SHP77 treated with DMSO at 0.1 percent for 48 hours (cell line): Measurements from ENCODE around the gene NTM.

Experiments
- DNase-seq: peaks from one replicate; lab custom pipeline; 2025; lab: John Stamatoyannopoulos, UW

NTM gene

DNA sequence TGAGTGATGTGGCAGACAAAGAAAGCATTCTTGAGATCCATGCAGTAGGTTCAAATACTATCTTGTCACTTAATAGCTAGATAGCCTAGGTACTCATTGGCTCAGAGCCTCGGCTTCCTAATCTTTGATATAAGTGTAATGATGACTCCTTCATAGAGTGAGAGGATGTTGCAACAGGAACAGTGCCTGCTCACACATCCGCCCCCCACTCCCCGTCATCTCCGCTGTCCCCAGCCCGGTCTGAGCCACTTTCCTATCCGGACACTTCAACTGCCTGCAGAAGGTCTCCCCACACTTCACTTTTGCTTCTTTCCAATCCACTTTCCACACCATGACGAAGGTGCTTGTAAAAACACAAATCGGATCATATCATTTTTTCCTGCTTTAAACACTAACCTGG, 128.8 kb downstream of the NTM start:
- DNase-seq = no peak

- DNase-seq = no peak
These were observed 132.6 kb downstream of the NTM start for GRCh38 chr11:131503017-131503416.

GRCh38 chr11:131504199-131504949, 134.0 kb downstream of the NTM start:
- no peak for DNase-seq

DNA sequence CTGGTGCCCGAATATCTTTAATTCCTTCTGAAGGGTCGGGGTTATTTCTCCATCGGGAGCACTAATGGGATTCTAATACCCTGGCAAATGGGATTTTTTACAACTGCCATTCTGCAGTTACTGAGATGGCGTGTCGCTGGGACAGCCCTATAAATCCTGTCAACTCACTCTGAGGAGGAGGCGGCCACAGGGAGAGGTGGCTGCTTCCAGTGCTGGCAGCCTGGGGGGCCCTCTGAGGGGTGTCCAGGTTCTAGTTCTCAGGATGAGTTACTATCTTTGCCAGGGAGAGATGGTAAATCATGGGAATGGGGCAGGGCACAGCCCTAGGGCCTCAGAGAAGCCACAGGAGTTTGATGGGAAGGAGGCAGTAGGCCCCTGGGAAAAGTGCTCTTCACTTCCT, 135.9 kb downstream of the NTM start:
- DNase-seq = no peak

GRCh38 chr11:131510662-131511061, 140.2 kb downstream of the NTM start:
- DNase-seq = no peak

DNA sequence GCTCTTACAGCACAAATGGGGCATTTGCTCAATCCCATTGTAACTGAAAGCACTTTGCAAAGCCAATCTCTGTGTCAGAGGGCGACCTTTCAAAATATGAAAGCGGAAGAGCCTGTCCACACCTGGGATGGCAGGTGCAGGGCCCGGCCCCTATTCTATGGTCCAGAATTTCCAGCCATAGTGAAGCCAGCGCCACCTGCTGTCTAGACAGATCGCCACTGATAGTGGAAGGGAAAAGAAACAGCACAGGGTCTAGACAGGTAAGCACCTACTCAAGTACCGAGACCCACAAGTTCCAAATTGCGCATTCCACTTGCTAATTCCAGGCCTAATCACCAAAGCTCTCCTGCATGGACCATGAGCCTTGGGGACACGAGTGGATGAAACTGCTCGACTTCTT, 141.4 kb downstream of the NTM start:
- no peak for DNase-seq

GRCh38 chr11:131512228-131512627, 141.8 kb downstream of the NTM start:
- no peak for DNase-seq

DNA sequence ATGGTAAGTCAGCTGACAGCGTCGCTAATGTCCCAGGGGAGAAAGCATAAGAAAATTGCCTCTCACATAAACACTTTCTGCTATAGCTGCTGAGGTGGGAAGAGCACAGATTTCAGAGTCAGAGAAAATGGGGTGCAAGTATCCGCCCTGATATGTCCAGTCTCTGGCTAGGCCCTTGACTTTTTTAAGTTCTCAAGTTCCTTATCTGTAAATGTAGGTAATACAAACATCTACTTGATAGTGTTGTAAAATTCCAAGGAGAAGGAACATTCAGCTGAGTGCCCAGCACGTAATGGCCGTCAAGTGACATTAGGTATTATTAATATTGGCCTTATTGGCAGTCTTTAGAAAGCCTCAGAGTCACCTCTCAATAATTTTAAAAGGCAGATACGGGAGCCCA, 143.6 kb downstream of the NTM start:
- no peak for DNase-seq

GRCh38 chr11:131518305-131518838, 148.0 kb downstream of the NTM start:
- no peak for DNase-seq

DNA sequence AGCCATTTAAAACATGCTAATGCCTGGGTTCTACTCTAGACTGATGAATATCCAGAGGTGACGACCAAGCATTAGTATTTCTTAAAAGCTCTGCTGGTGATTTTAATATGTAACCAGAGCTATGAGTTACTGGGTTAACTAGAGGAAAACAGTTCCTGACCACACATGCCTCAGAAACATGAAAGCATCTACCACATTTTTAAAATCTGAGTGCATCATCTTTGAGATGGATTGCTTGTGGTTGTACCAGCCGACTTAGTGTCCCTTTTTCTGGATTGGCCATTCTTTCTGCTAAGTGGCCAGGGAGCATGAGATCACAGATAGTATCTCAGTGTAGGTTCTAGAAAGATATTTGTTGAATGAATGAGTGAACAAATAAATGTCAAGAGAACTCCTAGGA, 152.4 kb downstream of the NTM start:
- DNase-seq = no peak

DNA sequence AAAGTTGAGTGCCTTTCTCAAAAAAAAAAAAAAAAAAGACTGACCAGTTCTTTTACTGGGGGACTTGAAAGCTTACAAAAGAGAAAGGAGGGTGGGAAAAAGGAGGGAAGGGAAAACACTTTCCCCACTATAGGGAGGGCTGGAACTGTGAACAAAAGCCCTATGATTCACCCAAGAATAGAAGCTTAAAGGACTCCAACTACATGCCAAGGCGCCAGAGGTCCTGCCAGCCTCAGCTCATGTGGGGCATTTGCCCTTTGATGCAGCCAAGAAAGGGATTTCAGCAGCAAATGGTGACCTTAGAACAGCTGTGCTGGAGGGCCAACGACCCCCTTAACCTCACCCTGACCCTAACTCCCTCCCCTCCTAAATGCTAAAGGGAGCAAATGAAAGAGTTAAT, 160.0 kb downstream of the NTM start:
- no peak for DNase-seq

DNA sequence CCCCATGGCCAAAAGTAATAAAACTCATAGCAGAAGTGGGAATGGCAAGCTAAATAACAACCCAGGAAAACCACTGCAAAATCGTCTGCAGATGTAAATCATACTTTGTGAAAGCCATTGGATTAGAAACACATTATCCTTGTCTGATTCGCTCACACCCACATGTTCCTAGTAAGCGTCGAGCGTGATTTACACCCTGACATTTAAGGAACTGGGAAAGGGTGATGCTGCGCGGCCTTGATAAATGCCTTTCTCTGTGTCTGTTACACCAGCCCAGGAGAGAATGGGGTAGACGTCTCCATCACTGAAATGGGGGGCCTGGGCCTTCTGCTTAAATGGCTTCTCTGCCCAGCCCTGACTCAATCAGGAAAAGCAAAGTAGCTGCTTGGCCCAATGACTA, 162.7 kb downstream of the NTM start:
- no peak for DNase-seq

- DNase-seq = no peak
These were observed 163.6 kb downstream of the NTM start for GRCh38 chr11:131533998-131534397.

DNA sequence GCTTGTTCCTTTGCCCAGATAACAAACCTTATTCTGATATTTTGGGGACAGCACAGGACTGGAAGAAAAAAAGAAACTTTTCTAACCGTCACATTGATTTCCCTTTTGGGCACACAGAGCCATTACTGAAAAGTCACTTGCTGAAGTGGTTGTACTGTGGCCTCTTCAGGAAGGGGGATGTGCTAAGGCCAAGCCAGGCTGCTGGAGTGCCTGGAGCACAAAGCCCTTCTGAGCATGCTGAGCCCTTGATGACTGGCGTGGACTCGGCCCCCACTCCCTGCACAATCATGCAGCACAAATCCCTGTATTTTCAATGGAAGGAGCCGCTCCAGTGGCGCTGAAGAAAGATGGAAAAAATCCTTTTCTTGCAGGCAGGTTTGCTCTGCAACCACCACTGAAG, 164.2 kb downstream of the NTM start:
- no peak for DNase-seq

GRCh38 chr11:131536159-131536558, 165.7 kb downstream of the NTM start:
- no peak for DNase-seq

DNA sequence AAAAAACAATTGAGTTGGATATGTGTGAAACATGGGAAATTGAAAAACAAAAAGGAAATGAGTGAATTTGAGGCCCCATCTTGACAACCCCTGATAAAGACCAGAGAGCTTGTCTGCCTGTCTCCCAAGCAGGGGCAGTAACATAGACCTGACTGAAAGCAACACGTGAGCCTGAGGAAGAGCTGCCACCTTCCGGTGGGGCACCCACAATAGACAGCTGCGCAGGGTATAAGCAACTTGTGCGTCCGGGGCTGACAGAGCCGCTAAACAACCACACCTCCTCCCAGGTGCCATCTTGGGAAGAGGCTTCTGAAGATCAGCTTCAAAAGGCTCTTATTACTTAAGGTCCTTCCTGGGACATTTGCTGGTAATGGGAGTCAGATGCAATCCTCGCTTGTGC, 166.8 kb downstream of the NTM start:
- DNase-seq = no peak

- DNase-seq = no peak
These were observed 167.3 kb downstream of the NTM start for GRCh38 chr11:131537748-131538147.

DNA sequence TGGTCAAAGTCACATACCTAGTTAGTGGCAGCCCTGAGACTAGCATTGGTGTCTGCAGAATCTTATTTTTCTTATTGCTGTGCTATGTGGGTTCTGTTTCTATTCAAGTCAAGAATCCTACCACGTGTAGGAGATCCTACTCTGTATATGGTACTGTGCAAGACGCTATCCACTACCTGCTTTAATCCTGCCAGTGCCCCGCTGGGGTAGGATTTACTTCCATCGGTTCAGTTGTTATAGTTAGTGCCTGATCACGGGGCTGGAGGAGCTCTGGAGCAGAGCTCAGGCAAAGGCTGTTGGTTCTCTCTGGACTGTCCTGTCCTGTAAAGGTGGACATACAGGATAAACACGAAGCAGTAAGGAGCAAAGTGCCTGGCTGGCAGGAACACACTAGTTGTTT, 167.9 kb downstream of the NTM start:
- DNase-seq = no peak

DNA sequence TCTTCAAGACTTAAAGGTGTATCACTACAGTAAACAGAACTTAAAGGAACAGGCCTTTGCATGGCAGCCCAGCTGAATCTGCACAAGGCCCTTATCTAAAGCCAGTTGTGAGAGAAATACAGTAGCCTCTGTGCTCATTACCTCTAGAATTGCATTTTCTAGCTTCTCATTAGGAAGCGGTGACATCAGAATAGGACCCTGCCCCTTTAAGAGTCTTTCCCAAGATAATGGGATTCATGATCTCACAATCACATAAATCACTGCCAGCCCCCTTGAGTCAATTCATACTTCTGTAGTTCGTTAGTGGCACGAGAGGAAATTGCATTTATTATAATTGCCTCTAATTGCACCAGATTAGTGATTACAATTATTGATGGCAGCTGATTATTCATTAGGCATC, 170.3 kb downstream of the NTM start:
- DNase-seq = no peak

DNA sequence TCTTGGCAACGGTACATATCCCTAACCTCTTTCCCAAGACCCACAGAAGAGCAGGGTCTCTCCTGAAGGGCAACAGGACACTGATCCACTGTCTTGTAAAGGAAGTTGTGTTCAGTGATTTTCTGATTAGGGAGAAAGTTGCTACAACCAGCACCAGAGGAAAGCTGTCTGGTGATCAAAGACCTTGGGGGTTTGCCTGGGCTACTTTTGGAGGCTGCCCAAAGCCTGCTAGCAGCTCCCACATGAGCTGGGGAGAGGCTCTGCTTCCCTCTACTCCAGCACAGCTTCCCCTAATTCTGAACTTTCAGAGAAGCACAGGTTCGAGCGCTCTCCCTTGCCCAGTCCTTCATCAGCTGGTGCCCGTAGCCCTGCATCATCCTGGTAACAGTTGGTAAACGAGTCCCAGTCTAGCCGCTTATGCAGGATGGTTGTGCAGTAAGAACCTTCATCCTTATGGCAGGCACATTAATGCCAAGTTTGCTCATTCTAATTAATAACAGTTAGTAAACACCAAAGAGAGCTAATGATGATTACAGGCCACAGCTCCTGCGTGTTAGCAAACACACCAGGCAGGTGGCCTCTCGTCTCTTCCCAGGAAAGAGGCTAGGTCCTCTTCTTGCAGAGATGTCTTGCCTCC, 173.1 kb downstream of the NTM start:
- no peak for DNase-seq

- no peak for DNase-seq
These were observed 174.2 kb downstream of the NTM start for GRCh38 chr11:131544591-131544990.

GRCh38 chr11:131546218-131546895, 175.9 kb downstream of the NTM start:
- no peak for DNase-seq

- no peak for DNase-seq
These were observed 178.7 kb downstream of the NTM start for GRCh38 chr11:131549099-131549498.
